Stimulated activated CD8-positive, alpha-beta memory T cell treated with anti-CD3 and anti-CD28 coated beads, Interleukin-15, amount 100 ng/mL, for 24 hours (primary cell): ENCODE results near the gene VPS13D.

Experiments
- DNase-seq: peaks from one replicate; pipeline ENCODE4 v3.0.0-alpha.2; 2020; ENCODE audit warnings: low read depth

The VPS13D gene

DNA sequence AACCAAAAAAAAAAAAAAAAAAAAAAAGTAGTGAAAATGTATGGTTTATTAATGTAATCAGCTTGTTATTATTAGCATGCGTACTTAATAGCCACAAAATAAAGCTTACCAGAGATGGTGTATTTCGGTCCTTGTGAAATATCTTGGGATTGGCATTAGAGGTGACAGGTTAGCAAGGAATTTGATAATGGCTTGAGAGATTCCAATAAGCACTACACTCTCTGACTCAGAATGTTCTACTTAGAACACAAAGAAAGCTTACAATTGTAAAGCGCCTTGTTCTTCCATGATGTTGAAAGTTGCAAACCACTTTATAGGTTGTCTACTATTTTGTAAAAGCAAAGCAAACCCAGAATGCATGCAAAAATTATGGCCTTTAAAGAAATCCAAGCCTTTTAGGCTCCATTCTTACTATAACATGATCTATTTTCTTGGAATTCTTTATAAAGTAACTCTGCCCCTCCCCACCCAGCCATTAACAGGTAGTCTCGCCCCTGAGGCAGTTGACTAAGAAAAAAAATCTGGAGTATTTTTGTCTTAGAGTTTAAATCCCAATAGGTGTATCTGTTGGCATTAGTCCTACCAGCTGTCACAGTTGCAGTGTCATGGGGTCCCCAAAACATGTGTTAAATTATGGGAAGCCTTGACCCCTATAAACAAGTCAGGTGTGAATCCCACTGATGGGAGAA lies 259.0 kb downstream of the VPS13D start:
- DNase-seq = no peak

DNA sequence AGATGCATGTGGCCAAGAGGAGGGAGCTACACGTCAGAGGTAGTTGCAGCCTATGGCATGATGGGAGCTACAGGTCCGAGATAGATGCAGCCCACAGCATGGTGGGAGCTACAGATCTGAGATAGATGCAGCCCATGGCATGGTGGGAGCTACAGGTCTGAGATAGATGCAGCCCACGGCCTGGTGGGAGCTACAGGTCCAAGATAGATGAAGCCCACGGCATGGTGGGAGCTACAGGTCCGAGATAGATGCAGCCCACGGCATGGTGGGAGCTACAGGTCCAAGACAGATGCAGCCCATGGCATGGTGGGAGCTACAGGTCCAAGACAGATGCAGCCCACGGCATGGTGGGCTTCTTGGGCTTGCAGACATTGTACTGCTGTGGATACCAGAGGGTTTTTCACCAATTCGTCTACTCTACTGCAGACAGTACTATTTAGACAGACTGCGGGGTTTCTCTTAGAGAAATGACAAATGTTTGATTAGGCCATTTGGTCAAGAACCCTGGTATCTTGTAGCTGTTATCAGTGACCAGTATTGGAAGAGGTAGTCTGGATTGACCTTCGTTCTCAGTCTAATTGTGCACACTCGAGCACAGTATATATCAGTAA lies 260.8 kb downstream of the VPS13D start:
- DNase-seq = no peak

DNA sequence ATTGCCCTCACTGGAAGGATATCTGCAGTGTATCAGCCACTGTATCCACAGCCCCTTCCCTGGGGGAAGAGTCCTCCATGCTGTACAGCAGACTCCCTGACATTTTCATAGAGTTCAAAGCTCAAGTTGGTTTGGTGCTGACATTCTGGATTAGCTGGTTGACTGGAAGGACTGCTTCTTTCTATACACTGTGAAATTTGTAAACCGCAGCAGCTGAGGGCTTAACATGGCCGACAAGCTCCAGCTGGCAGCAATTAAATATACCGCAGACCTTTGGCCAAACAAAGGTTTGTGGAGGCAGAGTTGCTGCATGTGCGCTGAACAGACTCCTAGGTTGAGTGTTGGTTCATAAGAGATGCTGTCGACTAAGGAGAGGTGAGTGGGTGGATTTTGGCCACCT lies 261.8 kb downstream of the VPS13D start:
- DNase-seq = no peak

DNA sequence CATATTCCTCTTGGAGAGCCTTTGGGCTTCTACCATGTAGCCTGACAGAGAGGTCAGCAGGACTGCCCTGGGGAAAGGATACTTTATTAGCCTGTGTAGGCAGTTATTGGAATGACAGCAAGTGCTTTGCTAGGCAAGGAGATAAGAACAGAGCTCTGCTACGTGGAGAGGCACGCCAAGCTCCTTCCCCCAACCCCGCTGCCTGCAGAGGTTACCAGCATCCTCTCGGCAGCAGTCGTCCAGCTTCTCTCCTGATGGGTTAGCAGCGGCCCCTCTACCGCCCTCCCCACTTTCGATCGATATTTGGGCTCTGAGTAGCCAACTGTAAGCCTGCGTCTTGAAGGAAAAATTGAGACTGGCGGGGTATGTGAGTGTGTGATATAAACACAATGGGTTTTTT lies 265.9 kb downstream of the VPS13D start:
- DNase-seq = no peak

DNA sequence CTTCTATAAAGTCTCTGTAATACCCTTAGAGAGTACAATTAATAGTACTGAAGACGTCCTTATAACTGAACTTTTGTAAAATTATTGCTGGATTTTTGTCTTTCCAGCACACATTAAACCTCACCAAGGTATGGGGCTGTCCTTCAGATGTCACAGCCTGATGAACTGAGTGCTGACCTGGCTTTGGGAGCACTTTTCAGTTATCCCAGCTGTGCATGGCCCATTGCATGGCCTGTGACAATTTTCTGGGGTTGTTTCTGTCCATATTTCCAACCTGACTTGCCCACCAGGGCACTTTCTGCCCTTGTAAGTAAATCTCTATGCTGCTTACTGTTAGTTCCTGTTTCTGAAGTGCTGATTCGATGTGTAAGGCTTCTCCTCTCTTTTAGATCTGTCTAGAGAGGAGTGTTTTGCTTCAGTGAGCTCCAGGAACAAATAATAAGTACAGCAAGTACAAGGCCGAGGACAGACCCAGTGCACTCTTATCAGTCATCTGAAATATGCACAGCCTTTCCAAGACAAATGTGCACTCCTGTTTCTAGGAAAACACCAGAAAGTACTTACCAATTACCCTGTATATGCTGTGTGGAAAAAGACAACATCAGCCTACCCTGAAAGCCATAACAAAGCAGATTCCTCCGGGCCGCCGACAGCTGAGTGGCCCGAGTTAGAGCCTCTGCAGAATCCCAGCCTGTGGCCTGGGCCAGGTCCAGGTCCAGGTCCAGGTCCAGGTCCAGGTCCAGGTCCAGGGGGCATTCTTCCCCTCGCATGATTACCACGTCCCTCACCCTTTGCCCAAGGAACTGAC lies 266.5 kb downstream of the VPS13D start:
- no peak for DNase-seq

DNA sequence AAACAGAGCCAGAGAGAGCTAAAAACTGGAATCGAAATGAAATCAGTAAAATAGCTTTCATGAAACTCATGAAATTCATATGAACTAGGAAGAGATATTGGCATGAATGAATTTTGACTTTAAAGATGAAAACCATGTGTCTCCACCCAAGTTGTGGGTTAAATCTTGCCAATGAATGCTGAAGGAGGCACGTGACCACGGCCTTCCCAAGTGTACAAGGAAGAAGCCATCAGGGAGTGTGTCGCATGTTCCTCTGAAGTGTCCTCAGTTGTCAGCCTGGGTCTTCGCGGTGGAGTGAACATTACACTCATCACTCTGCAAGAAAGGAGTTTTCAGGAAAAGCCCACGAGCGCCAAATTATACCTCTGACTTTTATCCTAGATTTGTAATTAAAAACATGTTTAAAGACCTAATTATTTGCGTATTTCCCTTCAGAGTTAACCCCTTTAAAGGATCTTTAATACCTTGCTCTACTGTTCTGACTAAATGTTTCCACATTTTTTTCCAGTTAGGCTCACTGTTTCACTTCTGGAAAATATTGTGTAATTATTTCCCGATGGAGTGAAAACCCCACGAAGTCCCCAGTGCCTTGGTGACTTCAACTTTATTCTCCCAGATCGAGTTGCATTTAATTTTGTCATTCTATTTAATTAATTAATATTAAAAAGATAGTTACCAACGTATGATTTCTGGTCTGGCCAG lies 269.9 kb downstream of the VPS13D start:
- DNase-seq = no peak

DNA sequence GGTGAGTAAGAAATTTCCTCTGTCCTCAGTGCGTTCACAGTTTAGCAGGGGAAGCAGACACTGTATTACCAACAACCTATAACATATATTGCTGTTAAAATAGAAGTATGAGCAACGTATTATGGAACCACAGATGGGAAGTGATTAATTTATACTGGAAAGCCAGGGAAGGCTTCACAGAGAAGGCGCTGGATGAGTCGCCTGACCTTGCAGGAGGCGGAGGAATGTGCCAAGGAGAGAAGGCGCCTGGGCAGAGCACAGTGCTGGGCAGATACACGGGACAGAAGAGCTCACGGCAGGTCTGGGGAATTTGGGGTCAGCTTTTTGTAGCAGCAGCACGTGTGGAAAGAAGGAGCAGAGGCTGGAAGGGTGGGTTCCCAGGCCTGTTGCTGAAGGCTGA lies 271.8 kb downstream of the VPS13D start:
- no peak for DNase-seq

DNA sequence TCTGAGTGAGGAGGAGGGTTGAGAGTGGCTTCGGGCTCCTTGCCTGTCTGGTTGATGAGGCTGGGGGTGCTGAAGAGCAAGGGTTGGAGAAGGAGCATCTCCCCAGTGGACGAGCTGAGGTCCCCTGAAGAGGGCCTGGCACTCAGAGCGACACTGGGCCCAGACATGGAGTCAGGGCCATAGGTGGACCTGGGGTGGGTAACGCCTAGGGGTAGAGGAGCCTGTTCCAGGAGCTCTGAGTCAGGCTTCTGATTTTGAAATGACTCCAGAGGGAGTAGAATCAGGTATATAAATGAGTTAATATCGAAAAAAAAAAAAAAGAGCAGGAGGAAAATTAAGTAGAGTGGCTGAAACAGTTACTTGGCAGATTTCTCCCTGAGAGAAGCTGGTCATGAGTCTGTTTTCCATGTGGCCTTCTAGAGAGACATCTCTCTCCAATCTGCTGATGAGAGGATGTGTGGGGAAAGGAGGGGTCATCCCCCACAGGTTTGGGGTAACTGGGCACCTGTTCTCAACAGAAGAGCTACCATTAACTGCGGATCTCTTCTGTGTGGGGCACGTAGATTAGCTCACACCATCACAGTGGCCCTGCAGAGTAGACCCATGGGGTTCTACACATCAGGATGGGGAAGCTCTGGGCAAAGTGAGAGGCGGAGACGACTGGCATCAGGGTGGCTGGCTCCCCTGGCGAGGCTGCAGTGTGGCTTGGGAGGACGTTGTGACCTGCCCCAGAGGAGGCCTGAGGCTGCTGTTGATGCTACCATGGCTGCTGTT lies 272.7 kb downstream of the VPS13D start:
- no peak for DNase-seq

DNA sequence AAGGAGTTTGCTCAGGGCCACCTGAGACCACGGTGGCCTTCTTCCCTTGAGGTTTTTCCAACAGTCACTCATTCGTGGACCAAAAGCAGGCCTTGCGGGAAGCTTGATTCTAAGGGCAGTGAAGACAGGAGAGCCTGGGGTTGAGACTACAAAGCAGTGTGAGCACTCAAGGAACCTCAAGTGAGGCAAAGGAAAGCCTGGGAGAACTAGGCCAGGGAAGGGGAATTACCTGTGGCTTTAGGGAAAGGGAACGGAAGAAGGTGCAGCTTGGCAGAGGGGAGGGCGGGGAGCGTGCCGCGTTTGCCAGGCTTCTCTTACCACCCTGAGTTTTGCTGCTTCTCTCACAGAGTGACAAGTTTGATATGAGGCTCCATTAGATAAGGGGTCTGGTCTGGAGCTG lies 273.9 kb downstream of the VPS13D start:
- no peak for DNase-seq

DNA sequence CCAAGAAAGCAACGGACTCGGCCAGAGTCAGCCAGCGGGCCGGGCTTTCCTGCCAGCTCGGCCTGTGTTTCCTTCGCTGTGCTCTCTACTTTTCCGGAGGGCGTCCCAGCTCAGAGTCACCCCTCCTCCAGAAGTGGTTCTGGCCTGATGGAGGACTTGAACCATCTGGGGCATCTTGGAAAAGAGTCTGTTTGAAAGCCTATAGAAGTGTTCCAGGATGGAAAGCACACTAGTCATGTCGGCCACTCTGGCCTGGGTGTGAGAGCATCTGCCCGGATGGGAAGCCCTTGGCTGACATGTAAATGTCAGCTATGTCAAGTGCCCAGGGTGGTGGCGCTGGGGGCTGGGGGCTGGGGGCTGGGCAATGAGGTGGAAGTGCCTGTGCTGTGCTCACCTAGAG lies 274.8 kb downstream of the VPS13D start:
- DNase-seq = no peak

DNA sequence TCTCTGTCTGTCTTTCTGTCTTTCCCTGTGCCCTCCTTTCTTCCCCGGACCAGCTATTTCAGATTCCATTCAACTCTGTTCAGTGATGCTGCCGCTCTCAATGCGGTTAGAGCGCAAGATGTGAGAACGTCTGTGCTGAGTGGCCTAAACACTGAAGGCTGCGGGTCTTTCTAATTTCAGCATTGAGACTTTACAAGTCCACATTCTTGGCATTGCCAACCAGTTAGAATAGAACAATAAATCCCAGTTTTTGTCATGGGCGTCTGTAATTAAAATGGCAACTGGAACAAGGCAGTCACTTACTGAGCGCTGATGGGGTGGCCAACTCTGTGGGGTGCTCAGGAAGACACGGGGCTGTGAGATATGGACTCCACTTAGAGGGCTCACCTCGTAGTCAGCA lies 275.4 kb downstream of the VPS13D start:
- no peak for DNase-seq

DNA sequence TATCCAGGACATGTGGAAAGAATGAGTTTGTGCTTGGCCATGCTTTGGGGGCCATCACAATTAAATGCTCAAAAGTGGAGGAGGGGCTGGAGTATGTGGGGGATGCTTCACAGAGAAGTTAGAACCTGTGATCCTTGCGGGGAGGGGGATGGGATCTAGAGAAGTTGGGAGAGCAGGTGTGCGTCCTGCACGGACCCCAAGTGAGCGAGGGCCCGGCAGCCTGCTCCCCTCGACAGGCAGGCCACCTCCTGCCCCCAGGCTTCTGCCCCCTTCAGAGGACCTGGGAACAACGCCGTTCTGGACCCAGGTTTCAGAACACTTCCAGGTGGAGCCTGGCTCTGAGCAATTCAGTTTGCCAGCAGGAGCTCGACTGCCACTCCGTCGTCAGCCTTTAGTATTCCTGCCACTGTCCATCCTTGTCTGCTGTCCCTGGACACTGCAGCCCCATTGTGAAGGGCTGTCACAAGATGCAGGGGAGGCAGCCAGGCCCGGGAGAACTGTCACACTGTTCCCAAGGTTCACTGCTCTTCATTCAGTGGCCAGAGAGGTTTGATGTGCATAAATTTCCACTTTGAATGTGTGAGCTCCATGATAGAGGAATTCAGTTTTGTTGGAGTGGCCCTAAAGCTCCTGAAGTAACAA lies 275.9 kb downstream of the VPS13D start:
- no peak for DNase-seq

DNA sequence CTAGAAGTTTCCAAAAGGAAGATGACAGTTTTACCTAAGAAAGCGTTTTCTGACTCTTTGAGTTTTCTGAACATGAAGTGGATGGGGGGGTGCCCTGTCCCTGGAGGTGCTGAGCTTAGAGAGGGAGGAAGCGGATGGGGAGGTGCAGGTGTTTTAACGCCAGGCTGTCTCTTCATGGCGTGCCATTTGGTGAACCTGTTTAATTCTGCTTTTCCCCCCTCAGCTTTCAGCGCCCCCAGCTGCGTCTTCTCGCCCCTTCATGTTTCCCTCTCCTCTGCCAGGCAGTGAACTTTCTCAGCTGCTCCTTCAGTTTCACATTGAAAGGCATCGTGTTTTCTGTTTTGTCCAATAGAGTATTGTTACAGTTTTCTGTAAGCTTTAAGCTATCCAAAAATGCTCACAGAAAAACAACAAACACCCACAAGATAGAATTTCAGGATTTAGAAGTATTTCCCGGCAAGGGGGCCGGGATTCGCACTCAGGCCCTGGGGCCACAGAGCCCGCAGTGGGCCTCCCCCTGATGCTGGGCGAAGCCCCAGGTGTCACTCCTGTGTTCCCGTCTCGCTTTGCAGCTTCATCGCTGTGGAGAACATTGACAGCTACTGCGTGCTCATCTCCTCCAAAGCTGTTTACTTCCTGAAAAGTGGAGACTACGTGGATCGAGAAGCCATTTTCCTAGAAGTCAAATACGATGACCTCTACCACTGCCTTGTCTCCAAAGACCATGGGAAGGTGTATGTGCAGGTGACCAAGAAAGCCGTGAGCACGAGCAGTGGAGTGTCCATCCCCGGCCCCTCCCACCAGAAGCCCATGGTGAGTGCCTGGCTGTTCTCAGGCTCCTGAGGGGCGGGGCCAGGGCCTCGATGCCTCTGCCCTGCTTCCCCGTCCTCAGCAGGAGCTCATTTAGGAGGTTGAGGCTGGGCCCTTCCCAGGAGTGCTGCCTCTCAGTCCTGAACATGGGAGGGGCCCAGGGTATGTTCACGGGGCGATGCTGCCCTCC lies 276.8 kb downstream of the VPS13D start:
- DNase-seq = no peak

DNA sequence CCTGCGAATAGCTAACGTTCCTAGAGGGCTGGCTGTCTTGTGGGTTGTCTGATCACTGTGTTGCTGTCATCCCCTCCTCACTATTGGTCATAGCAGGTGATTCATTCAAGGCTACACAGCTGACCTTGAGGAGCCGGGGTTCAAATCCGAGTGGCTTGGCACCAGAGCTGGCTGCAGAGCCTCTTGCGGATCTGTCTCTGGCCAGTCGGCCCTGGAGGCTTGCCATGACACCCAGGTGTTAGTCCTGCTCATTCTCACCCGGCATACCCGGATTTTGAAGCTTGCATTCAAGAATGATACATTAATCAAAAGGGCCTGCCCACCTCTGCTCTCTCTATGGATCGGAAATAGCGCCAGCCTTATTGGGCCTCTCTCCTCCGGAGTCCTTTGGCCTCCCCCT lies 277.8 kb downstream of the VPS13D start:
- no peak for DNase-seq

DNA sequence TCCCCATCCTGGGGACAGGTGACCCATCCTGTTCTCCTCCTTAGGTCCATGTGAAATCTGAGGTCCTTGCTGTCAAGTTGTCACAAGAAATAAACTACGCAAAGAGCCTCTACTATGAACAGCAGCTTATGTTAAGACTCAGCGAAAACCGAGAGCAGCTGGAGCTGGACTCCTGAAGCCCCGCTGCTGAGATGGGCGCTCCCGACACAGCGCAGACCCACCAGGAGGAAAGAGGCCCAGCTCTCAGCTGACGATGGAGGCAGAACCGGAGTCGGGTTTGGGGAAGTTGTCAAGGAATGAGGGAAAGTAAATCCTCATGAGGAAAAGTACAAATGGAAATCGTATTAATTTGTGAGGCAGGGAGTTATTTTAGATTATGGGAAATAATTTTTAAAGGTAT lies 279.0 kb downstream of the VPS13D start:
- no peak for DNase-seq

DNA sequence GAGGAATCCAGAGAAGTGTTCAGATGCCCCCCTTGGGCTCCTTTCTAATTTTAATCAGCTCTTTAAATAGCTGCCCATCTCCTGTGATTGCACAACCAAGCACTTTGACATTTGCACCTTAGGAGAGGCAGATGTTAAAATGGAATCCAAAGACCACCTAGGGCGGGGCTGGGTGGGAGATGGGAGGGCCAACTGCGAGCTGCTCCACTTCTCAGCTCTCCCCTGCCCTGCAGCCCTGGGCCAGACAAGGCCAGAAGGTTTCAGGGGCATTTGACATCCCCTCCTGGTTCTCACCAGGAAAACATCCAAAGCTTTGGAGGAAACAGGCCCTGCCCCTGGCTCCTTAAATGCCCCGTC lies 281.3 kb downstream of the VPS13D start:
- DNase-seq = no peak

DNA sequence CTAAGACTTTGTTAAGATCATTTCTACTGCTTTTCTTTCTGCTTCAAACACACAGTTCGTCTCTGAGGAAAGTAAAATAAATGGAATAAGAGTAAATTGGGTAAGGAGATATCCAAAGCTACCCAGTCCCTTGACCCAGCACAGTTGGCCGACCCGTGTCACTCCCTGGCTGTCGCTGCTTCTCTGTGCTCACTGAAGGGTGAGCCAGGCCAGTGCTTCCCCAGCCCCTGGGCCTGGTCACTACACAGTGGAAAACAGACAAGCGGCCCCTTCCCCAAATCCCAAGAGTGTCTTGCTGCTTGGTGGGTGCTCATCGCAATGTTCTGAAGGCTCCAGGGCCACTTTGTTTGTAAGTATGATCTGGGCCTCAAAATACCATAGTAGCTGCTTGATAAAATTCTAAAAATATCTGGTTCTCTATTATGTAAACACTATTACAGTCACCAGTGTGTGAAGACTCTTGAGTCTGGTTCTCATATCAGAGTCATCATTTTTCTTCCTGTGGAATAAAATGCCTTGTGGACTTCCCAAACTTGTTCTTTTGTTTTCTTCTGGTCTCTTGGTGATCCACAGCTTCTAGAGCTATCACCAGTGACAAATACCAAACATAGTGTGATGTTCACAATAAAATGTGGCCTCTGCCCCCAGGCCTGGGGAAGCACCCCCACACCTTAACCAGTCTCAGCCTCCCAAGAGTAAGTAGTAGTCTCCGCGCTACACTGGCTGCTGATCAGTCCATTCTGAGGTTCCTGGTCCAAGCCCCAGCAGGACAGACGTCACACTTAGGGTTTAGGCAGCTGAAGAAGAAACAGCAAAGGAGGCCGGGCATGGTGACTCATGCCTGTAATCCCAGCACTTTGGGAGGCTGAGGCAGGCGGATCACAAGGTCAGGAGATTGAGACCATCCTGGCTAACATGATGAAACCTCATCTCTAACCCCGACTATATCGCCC lies 282.0 kb downstream of the VPS13D start:
- DNase-seq = no peak

DNA sequence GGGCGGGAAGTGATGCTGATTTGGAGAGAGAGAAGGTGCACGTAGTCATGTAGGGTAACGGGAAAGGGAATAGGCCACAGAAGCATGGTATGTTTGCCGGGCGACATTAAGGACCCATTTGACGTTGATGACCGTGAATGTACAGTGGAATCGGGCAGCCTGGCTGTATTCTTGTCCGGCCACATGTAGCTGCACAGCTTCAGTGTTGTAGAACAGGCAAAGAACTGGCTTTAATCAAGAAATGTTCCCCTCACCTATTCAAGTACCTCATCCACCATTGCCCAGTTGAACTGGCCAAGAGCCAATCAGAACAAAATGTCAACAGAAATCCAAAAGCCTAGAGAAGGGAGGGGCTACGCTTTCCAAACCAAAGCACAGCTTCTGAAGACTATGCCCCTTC lies 283.4 kb downstream of the VPS13D start:
- no peak for DNase-seq

DNA sequence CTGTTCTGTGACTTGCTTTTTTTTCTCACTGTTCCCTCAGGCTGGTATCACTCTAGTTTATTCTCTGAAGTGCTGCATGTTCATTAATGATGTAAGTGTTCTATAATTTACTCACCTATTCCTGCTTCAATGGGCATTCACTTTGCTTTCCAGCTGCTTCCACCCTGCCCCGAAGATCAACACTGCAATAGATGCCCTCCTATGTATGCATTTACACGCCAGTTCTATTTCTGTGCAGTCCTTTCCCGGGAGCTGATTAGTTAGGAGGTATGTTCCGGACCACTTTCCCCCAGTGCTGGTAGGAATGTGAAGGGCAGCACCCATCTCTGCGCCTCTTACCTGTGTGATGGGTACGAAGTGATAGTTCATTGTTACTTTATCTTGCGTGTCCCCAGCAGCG lies 284.8 kb downstream of the VPS13D start:
- no peak for DNase-seq
